Panc1 (cell line): ENCODE data around the gene CAPSL. TPM values are rescaled to one million over a fixed set of nuclear protein-coding genes. Genes with fewer than 3 reads are reported as not detected.
"Not testable (repeated sequence)": the region's sequence is repeated elsewhere in the genome, so short reads cannot be mapped to it uniquely, and the experiment has no call there.

Experiments used
- ATAC-seq: fragments of 200-7000 bp; cut with Tn5 transposase; 2 replicates; pipeline ENCODE4 v1.9.1; 2020; ENCODE audit warnings: mild to moderate bottlenecking, moderate library complexity
- BruUV-seq: library from RNA; stranded (reverse); fragments of 400-500 nt; replicated peaks from 2 replicates; lab custom pipeline; 2021; lab: Mats Ljungman, UMichigan
- CTCF ChIA-PET: fragments of 300-600 bp; sonication (Branson Sonifier 250); formaldehyde crosslinking; loops from one replicate; lab custom pipeline; 2022; ENCODE audit warnings: antibody characterized with exemption; lab: Charles Lee
- POLR2A ChIA-PET: fragments of 300-600 bp; sonication (Branson Sonifier 250); formaldehyde crosslinking; loops from one replicate; lab custom pipeline; 2022; ENCODE audit warnings: antibody characterized with exemption; lab: Charles Lee
- DNase-seq: peaks from one replicate; pipeline ENCODE4 v3.0.0-alpha.2; 2010; ENCODE audit warnings: low read depth, low spot score
- H3K27ac ChIP-seq: 2 replicates; pipeline ENCODE4 v1.5.1; 2011; ENCODE audit warnings: mild to moderate bottlenecking, low read length, inconsistent platforms
- H3K27me3 ChIP-seq: fragments of 200-500 bp; sonication (Bioruptor generic); 2 replicates; pipeline ENCODE4 v1.6.0; 2014; ENCODE audit warnings: low read length, inconsistent platforms; ENCODE audit not compliant: control insufficient read depth, insufficient read depth
- H3K36me3 ChIP-seq: fragments of 200-500 bp; sonication (Bioruptor generic); 2 replicates; pipeline ENCODE4 v1.5.1; 2014; ENCODE audit warnings: inconsistent platforms, mild to moderate bottlenecking, low read length, moderate library complexity; ENCODE audit not compliant: control insufficient read depth, insufficient read depth
- H3K4me1 ChIP-seq: 2 replicates; pipeline ENCODE4 v1.5.1; 2011; ENCODE audit warnings: inconsistent platforms, mild to moderate bottlenecking, low read length, moderate library complexity; ENCODE audit not compliant: control insufficient read depth, insufficient read depth
- H3K4me3 ChIP-seq, 2 experiments: 2 replicates each; pipeline ENCODE4 v1.5.1; 2011 to 2012; ENCODE audit warnings: low read depth in 2 of 2, low read length in 2 of 2, mild to moderate bottlenecking in 2 of 2, inconsistent platforms in 1 of 2, moderate library complexity in 1 of 2
- H3K9me3 ChIP-seq: fragments of 200-500 bp; sonication (Bioruptor generic); 2 replicates; pipeline ENCODE4 v1.5.1; 2014; ENCODE audit warnings: low read depth, mild to moderate bottlenecking, inconsistent platforms, low read length, moderate library complexity; ENCODE audit not compliant: control insufficient read depth, insufficient read depth
- CTCF ChIP-seq: fragments of 450-650 bp; IDR thresholded peaks from 2 replicates; pipeline ENCODE4 v1.5.1; 2017; ENCODE audit warnings: mild to moderate bottlenecking
- POLR2AphosphoS5 ChIP-seq: IDR thresholded peaks from 2 replicates; pipeline ENCODE4 v1.6.1; 2012; ENCODE audit warnings: mild to moderate bottlenecking, low read depth, low read length, moderate library complexity
- REST ChIP-seq, 2 experiments: IDR thresholded peaks; 2 replicates each; pipeline ENCODE4 v1.6.1; 2011 to 2012; ENCODE audit warnings: low read depth in 2 of 2, control low read depth in 1 of 2, low read length in 1 of 2, mild to moderate bottlenecking in 1 of 2, moderate library complexity in 1 of 2; ENCODE audit not compliant: insufficient read depth in 1 of 2
- SIN3A ChIP-seq: IDR thresholded peaks from 2 replicates; pipeline ENCODE4 v1.6.1; 2012; ENCODE audit warnings: low read depth, mild to moderate bottlenecking, low read length, moderate library complexity, borderline replicate concordance; ENCODE audit not compliant: insufficient read depth
- TCF7L2 ChIP-seq: IDR thresholded peaks from 2 replicates; pipeline ENCODE4 v1.6.1; 2011; ENCODE audit warnings: mild to moderate bottlenecking, low read depth, low read length, inconsistent platforms
- in situ Hi-C: cut with HindIII; loops from 2 replicates; pipeline ENCODE4 v1.10.0; 2016; ENCODE audit warnings: low sequenced_read_pairs, low pct_unique_long_range_greater_than_20kb
- intact Hi-C: fragments of 100-400 bp; cut with micrococcal nuclease; formaldehyde crosslinking; loops from one replicate; pipeline ENCODE4 v1.10.0; 2022; ENCODE audit not compliant: unreplicated experiment
- total RNA-seq: library from RNA; stranded (reverse); gene quantifications from one replicate; pipeline ENCODE4 v1.2.1, GENCODE V29; 2021; ENCODE audit not compliant: unreplicated experiment

CAPSL gene
- total RNA-seq, 1 experiment from 2014 or later, result not detected

- TF ChIP-seq CTCF (no peak), TCF7L2 (no peak), SIN3A (no peak), POLR2AphosphoS5 (no peak), REST (IDR thresholded peaks at IDR 0.05; ENCODE audit: insufficient read depth in 1 of 2, low read depth in 2 of 2, low read length in 1 of 2) (no peak)
- DNase-seq (no peak), ATAC-seq (no peak)
- CTCF ChIA-PET, result no interaction called here
- Histone ChIP-seq H3K27me3 (no peaks in the 10 kb centered on the region), H3K9me3 (no peaks in the 10 kb centered on the region), H3K27ac (no peak within 1 kb of the TSS), H3K4me1 (no peaks in the 10 kb centered on the region), H3K36me3 (no peaks in the 10 kb centered on the region), H3K4me3 (no peak within 1 kb of the TSS)
- no TSS peak for BruUV-seq
- POLR2A ChIA-PET, result no interaction called here
- intact Hi-C loops (no loop called here), in situ Hi-C loops (no loop called here)
These were observed 81.6 kb downstream of the CAPSL start, which contains the start of gene IL7R for GRCh38 chr5:35856765-35857351. IL7R (plus strand) TSS chr5:35856891; CDS start chr5:35856978, 87 bp downstream.

GRCh38 chr5:35856186-35856764 is 82.1 kb downstream of the CAPSL start:
- BruUV-seq, H3K27me3 ChIP-seq, DNase-seq, CTCF ChIA-PET, H3K27ac ChIP-seq, POLR2A ChIA-PET, in situ Hi-C loops, H3K4me1 ChIP-seq, intact Hi-C loops, H3K9me3 ChIP-seq, H3K36me3 ChIP-seq, H3K4me3 ChIP-seq, ATAC-seq: not testable (repeated sequence)

DNA sequence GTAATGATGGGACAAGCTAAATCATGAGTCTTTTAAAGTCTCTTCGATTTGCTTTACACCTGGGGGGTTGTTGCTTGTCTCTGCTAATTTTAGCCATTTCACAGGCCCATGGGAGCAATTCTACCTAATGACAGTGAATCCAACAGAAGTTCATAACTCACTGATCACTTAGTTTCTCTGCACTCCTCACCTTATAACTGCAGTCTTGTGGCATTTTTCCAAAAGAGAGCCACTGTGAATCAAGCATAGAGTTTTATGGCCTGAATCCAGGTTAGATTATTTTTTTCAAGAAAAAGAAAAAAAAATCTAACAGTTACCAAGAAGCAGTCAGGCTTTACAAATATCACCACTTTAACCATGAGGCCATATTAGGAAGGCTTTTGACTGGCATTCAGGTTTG is 83.2 kb downstream of the CAPSL start:
- no TSS peak for BruUV-seq
- DNase-seq (no peak), ATAC-seq (no peak)
- Histone ChIP-seq H3K27me3 (no peaks in the 10 kb centered on the region), H3K4me1 (no peaks in the 10 kb centered on the region), H3K4me3 (no peak overlapping the region), H3K36me3 (no peaks in the 10 kb centered on the region), H3K9me3 (no peaks in the 10 kb centered on the region), H3K27ac (no peak overlapping the region)
- in situ Hi-C loops (no loop called here), intact Hi-C loops (no loop called here)
- TF ChIP-seq TCF7L2 (no peak), REST (IDR thresholded peaks at IDR 0.05; ENCODE audit: insufficient read depth in 1 of 2, low read depth in 2 of 2, low read length in 1 of 2) (no peak), SIN3A (no peak), CTCF (no peak), POLR2AphosphoS5 (no peak)
- ChIA-PET CTCF (no interaction called here), POLR2A (no interaction called here)
